ENCODE results near the gene MYOM3. TPM values are rescaled to one million over a fixed set of nuclear protein-coding genes. Genes with fewer than 3 reads are reported as not detected.

The MYOM3 gene
- total RNA-seq, 1 experiment from 2014 or later: 7.9 TPM

- H4K20me1 ChIP-seq (ENCODE audit: insufficient read depth): no peaks in the 10 kb centered on the region
- POLR2A ChIA-PET: no interaction called here
- DNase-seq (ENCODE audit: low read depth, low spot score): no peak
- H3K36me3 ChIP-seq (ENCODE audit: control insufficient read depth in 1 of 2, insufficient read depth in 2 of 2, low read length in 2 of 2): no peaks in the 10 kb centered on the region
- H2AFZ ChIP-seq (ENCODE audit: low read depth, low read length, poor library complexity, severe bottlenecking): no peak overlapping the region
- no peaks in the 10 kb centered on the region for H3K27me3 ChIP-seq (ENCODE audit: insufficient read depth, low read length)
- no peaks in the 10 kb centered on the region for H3K79me2 ChIP-seq (ENCODE audit: insufficient read depth, low read length)
- no peak overlapping the region for H3K27ac ChIP-seq (ENCODE audit: low read depth, low read length)
- TF ChIP-seq EZH2 (IDR thresholded peaks at IDR 0.05): no peak
- TF ChIP-seq POLR2AphosphoS5 (IDR thresholded peaks at IDR 0.05; ENCODE audit: low read depth, low read length): no peak
- no peak for TF ChIP-seq SP1 (IDR thresholded peaks at IDR 0.05; ENCODE audit: low read depth)
- no peak for TF ChIP-seq EZH2phosphoT487 (IDR thresholded peaks at IDR 0.05; ENCODE audit: borderline replicate concordance)
- no peak for TF ChIP-seq ZBTB33 (IDR thresholded peaks at IDR 0.05; ENCODE audit: extremely low read depth, insufficient replicate concordance, low read length)
- TF ChIP-seq REST (IDR thresholded peaks at IDR 0.05; ENCODE audit: low read depth): no peak
- TF ChIP-seq MAX (IDR thresholded peaks at IDR 0.05): no peak
- no peak for TF ChIP-seq FOSL1 (IDR thresholded peaks at IDR 0.05; ENCODE audit: low read depth)
- TF ChIP-seq ZNF274 (IDR thresholded peaks at IDR 0.05; ENCODE audit: low read depth, low read length): no peak
- TF ChIP-seq CBX3 (IDR thresholded peaks at IDR 0.05; ENCODE audit: low read depth): no peak
- no peak for TF ChIP-seq ZFX (IDR thresholded peaks at IDR 0.05)
- no peak for TF ChIP-seq JUND (IDR thresholded peaks at IDR 0.05)
- no peak for TF ChIP-seq ELF1 (IDR thresholded peaks at IDR 0.05; ENCODE audit: borderline replicate concordance, low read depth)
- no peak for TF ChIP-seq TCF7L2 (IDR thresholded peaks at IDR 0.05; ENCODE audit: borderline replicate concordance, extremely low read depth, insufficient read depth, insufficient read length)
- TF ChIP-seq RAD21 (IDR thresholded peaks at IDR 0.05; ENCODE audit: low read depth): no peak
- TF ChIP-seq CTCF (IDR thresholded peaks at IDR 0.05 in 2 of 3, conservative IDR thresholded peaks at IDR 0.05 in 1 of 3; ENCODE audit: borderline replicate concordance in 1 of 3, insufficient read depth in 1 of 3, low read depth in 2 of 3, low read length in 2 of 3): no peak
- TF ChIP-seq SIN3A (IDR thresholded peaks at IDR 0.05; ENCODE audit: low read depth): no peak
- H3K9me2 ChIP-seq (ENCODE audit: insufficient read depth): no peaks in the 10 kb centered on the region
- no peak for ATAC-seq
- RAD21 ChIA-PET (ENCODE audit: low non-redundant PET in 1 of 2, low total read pairs in 2 of 2, uncharacterized antibody in 2 of 2, unreplicated experiment in 2 of 2): no interaction called here
- H3K9me3 ChIP-seq (ENCODE audit: control insufficient read depth in 1 of 2, insufficient read depth in 1 of 2, low read depth in 1 of 2, low read length in 2 of 2): no peaks in the 10 kb centered on the region
- H3K9ac ChIP-seq (ENCODE audit: low read length): no peak overlapping the region
- CTCF ChIA-PET: no interaction called here
- no peak overlapping the region for H3K4me3 ChIP-seq (replicated peaks in 1 of 2; ENCODE audit: low read depth in 1 of 2, low read length in 2 of 2)
- intact Hi-C loops (cut with micrococcal nuclease): no loop called here
- peaks cover 24 to 25% of the 10 kb centered on the region in 2 experiments for H3K4me1 ChIP-seq (ENCODE audit: control insufficient read depth in 1 of 2, insufficient read depth in 2 of 2, low read length in 2 of 2)
- no peak overlapping the region for H3K4me2 ChIP-seq (ENCODE audit: low read length)
- no TSS peak for BruUV-seq (replicated peaks)
Observed at GRCh38 chr1:24015221-24016210, 96.4 kb downstream of the MYOM3 start.
